ELR (cell line): ENCODE results near the gene SULT1B1.
A peak's percentile ranks its signal among the peaks of the same experiment; 100 is the strongest.

Experiments used
- DNase-seq: peaks from one replicate; pipeline ENCODE4 v3.0.0-alpha.2; 2015; ENCODE audit warnings: low read depth

SULT1B1 gene

GRCh38 chr4:69697536-69698242 is 62.7 kb downstream of the SULT1B1 start:
- DNase-seq: no peak

DNA sequence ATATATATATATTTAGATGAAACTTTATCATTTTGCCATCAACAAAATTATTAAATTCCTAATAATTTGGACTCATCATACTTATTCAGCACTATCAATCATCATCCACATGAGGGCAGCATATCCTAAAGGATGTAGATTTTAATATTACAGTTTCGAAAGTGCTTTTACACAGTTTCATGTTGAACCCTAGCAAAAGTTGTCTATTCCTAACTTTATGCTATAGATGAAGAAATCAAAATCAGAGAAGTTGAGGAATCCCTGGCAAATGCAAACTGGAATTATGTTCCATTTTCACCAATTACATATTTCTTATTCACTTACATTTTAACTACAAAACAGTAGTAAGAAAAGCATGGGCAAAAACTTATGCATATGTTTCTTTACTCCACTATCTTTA is 70.8 kb downstream of the SULT1B1 start:
- peak; percentile 45 for DNase-seq

GRCh38 chr4:69684804-69685203 is 75.6 kb downstream of the SULT1B1 start:
- DNase-seq: no peak
